Neural progenitor cell (in vitro differentiated cells): ENCODE results near the gene SLC50A1. TPM values are rescaled to one million over a fixed set of nuclear protein-coding genes. Genes with fewer than 3 reads are reported as not detected.

Experiments used
- DNase-seq: peaks from one replicate; pipeline ENCODE4 v3.0.0-alpha.2; 2016; ENCODE audit warnings: low spot score
- H2AFZ ChIP-seq: fragments of 200-600 bp; sonication (generic); replicated peaks from 2 replicates; pipeline ENCODE4 v1.6.1; 2016; ENCODE audit warnings: antibody characterized with exemption
- H3F3A ChIP-seq: fragments of 200-600 bp; sonication (generic); 2 replicates; pipeline ENCODE4 v1.6.1; 2016; ENCODE audit warnings: antibody characterized with exemption, low read depth
- H3K27ac ChIP-seq: fragments of 200-600 bp; sonication (generic); 2 replicates; pipeline ENCODE4 v1.5.1; 2016; ENCODE audit warnings: mild to moderate bottlenecking
- H3K27me3 ChIP-seq: fragments of 200-600 bp; sonication (generic); 2 replicates; pipeline ENCODE4 v1.6.1; 2016; ENCODE audit warnings: mild to moderate bottlenecking, moderate library complexity
- H3K36me3 ChIP-seq: fragments of 200-600 bp; sonication (generic); 2 replicates; pipeline ENCODE4 v1.5.1; 2016
- H3K4me1 ChIP-seq: fragments of 200-600 bp; sonication (generic); 2 replicates; pipeline ENCODE4 v1.6.1; 2016; ENCODE audit warnings: mixed run types
- H3K4me2 ChIP-seq: fragments of 200-600 bp; sonication (generic); 2 replicates; pipeline ENCODE4 v1.6.1; 2016
- H3K4me3 ChIP-seq: fragments of 200-600 bp; sonication (generic); 2 replicates; pipeline ENCODE4 v1.5.1; 2016
- H3K79me2 ChIP-seq: fragments of 200-600 bp; sonication (generic); 2 replicates; pipeline ENCODE4 v1.6.1; 2016; ENCODE audit warnings: low read depth
- H3K9ac ChIP-seq: fragments of 200-600 bp; sonication (generic); 2 replicates; pipeline ENCODE4 v1.6.1; 2016
- H3K9me3 ChIP-seq: fragments of 200-600 bp; sonication (generic); 2 replicates; pipeline ENCODE4 v1.5.1; 2016; ENCODE audit warnings: low read depth
- H4K20me1 ChIP-seq: fragments of 200-600 bp; sonication (generic); 2 replicates; pipeline ENCODE4 v1.6.1; 2016; ENCODE audit warnings: low read depth
- H3K27ac Mint-ChIP-seq: 3 replicates; pipeline ENCODE4 v1.8.0; 2021; ENCODE audit warnings: mixed read lengths
- H3K27me3 Mint-ChIP-seq: 2 replicates; pipeline ENCODE4 v1.8.0; 2022; ENCODE audit warnings: low read depth, mild to moderate bottlenecking, inconsistent platforms, moderate library complexity, mixed read lengths; ENCODE audit not compliant: insufficient read depth
- H3K36me3 Mint-ChIP-seq: 3 replicates; pipeline ENCODE4 v1.8.0; 2021; ENCODE audit warnings: mixed read lengths
- H3K4me1 Mint-ChIP-seq: 3 replicates; pipeline ENCODE4 v1.8.0; 2021; ENCODE audit warnings: mixed read lengths
- H3K4me3 Mint-ChIP-seq: 3 replicates; pipeline ENCODE4 v1.8.0; 2021; ENCODE audit warnings: mild to moderate bottlenecking, moderate library complexity, mixed read lengths
- H3K9me3 Mint-ChIP-seq: 3 replicates; pipeline ENCODE4 v1.8.0; 2020; ENCODE audit warnings: mixed read lengths
- EZH2 ChIP-seq: fragments of 200-600 bp; sonication (generic); IDR thresholded peaks from 2 replicates; pipeline ENCODE4 v1.6.1; 2017; ENCODE audit warnings: antibody characterized with exemption, mild to moderate bottlenecking, moderate library complexity
- EZH2phosphoT487 ChIP-seq: fragments of 200-600 bp; sonication (generic); IDR thresholded peaks from 2 replicates; pipeline ENCODE4 v1.6.1; 2017; ENCODE audit warnings: antibody characterized with exemption
- total RNA-seq: library from RNA; depleted of rRNA; stranded (reverse); fragments of >200 nt; gene quantifications from 2 replicates; pipeline ENCODE4 v1.2.3, GENCODE V29; 2015; ENCODE audit warnings: low replicate concordance
- TF ChIP-seq, protein P1 (sequence below): fragments of 200-600 bp; sonication (generic); IDR thresholded peaks from 2 replicates; pipeline ENCODE4 v1.5.1; 2017; ENCODE audit warnings: antibody characterized with exemption, mild to moderate bottlenecking

Gene SLC50A1
- total RNA-seq, 1 donor from 2014 or later: 14.4 TPM

DNA sequence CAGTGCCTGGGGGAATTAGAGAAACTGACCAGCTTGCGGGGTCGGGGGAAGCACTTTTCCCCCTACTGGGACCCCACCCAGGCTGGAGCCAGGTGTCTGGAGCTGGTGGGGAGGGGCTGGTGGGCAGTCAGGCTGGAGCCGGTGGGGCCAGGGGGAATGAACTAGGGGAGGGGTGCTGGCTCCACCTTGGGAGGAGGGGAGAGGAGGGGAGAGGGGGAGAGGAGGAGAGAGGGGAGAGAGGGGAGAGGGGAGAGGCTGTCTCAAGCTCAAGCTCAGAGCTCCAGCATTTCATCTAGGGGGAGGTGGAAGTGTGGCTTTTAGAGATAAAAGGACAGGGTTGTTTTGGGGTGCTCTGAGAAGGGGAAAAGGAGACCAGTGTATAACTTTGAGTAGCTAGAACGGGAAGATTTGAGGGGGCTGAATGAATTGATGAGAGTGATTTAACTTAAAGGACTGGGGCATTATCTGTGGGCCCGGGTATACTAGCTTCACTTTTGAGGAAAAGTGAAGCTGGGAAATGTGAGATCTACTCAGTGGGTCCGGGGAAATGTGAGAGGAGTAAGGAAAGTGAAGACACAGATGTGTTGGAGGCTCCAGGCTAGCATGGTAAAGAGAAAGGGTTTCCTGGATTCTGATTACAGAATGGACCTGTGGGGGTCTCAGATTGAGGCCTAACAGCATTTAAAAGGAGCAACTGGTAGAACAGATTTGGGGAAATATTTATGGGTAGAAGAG lies 5.2 kb upstream of the SLC50A1 start:
- Histone ChIP-seq H3K27me3 (peaks cover 54% of the 10 kb centered on the region), H3K4me1 (peaks cover 54% of the 10 kb centered on the region), H3K9me3 (no peaks in the 10 kb centered on the region), H3K9ac (no peak overlapping the region), H3K27ac (no peak overlapping the region), H3F3A (peaks cover 42% of the 10 kb centered on the region), H3K79me2 (no peaks in the 10 kb centered on the region), H3K4me3 (no peak overlapping the region), H4K20me1 (peaks cover 9% of the 10 kb centered on the region), H2AFZ (no peak overlapping the region), H3K4me2 (peak overlapping the region; percentile 42), H3K36me3 (no peaks in the 10 kb centered on the region)
- no peak for TF ChIP-seq EZH2phosphoT487
- TF ChIP-seq, protein P1, sequence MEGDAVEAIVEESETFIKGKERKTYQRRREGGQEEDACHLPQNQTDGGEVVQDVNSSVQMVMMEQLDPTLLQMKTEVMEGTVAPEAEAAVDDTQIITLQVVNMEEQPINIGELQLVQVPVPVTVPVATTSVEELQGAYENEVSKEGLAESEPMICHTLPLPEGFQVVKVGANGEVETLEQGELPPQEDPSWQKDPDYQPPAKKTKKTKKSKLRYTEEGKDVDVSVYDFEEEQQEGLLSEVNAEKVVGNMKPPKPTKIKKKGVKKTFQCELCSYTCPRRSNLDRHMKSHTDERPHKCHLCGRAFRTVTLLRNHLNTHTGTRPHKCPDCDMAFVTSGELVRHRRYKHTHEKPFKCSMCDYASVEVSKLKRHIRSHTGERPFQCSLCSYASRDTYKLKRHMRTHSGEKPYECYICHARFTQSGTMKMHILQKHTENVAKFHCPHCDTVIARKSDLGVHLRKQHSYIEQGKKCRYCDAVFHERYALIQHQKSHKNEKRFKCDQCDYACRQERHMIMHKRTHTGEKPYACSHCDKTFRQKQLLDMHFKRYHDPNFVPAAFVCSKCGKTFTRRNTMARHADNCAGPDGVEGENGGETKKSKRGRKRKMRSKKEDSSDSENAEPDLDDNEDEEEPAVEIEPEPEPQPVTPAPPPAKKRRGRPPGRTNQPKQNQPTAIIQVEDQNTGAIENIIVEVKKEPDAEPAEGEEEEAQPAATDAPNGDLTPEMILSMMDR: no peak
- no peak for TF ChIP-seq EZH2
- H3K27ac Mint-ChIP-seq: no peak overlapping the region
- DNase-seq: no peak
- H3K27me3 Mint-ChIP-seq: peaks cover 42% of the 10 kb centered on the region
- peak overlapping the region; percentile 83 for H3K4me3 Mint-ChIP-seq
- H3K9me3 Mint-ChIP-seq: no peaks in the 10 kb centered on the region
- peaks cover 2% of the 10 kb centered on the region for H3K36me3 Mint-ChIP-seq
- peaks cover 60% of the 10 kb centered on the region for H3K4me1 Mint-ChIP-seq

DNA sequence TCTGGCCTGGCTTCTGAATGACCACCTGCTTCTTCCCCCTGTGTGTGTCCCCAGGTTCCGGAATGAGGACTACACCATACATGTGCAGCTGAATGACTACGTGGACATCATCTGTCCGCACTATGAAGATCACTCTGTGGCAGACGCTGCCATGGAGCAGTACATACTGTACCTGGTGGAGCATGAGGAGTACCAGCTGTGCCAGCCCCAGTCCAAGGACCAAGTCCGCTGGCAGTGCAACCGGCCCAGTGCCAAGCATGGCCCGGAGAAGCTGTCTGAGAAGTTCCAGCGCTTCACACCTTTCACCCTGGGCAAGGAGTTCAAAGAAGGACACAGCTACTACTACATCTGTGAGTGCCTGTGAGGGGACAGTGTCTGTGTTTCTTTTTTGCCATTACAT lies 4.4 kb upstream of the SLC50A1 start:
- DNase-seq: no peak
- H3K27me3 ChIP-seq: peaks cover 46% of the 10 kb centered on the region
- H3F3A ChIP-seq: peaks cover 42% of the 10 kb centered on the region
- no peak overlapping the region for H3K4me2 ChIP-seq
- peaks cover 57% of the 10 kb centered on the region for H3K4me1 Mint-ChIP-seq
- no peaks in the 10 kb centered on the region for H3K36me3 ChIP-seq
- no peaks in the 10 kb centered on the region for H3K79me2 ChIP-seq
- no peak overlapping the region for H3K9ac ChIP-seq
- H3K9me3 ChIP-seq: no peaks in the 10 kb centered on the region
- H3K36me3 Mint-ChIP-seq: peaks cover 2% of the 10 kb centered on the region
- peak overlapping the region; percentile 31 for H3K4me3 Mint-ChIP-seq
- H3K4me3 ChIP-seq: no peak overlapping the region
- H3K4me1 ChIP-seq: peaks cover 45% of the 10 kb centered on the region
- no peak overlapping the region for H3K27ac Mint-ChIP-seq
- peaks cover 6% of the 10 kb centered on the region for H4K20me1 ChIP-seq
- H3K27ac ChIP-seq: no peak overlapping the region
- H2AFZ ChIP-seq: no peak overlapping the region
- no peaks in the 10 kb centered on the region for H3K9me3 Mint-ChIP-seq
- TF ChIP-seq EZH2: no peak
- TF ChIP-seq, protein P1: no peak
- TF ChIP-seq EZH2phosphoT487: no peak
- peaks cover 39% of the 10 kb centered on the region for H3K27me3 Mint-ChIP-seq

DNA sequence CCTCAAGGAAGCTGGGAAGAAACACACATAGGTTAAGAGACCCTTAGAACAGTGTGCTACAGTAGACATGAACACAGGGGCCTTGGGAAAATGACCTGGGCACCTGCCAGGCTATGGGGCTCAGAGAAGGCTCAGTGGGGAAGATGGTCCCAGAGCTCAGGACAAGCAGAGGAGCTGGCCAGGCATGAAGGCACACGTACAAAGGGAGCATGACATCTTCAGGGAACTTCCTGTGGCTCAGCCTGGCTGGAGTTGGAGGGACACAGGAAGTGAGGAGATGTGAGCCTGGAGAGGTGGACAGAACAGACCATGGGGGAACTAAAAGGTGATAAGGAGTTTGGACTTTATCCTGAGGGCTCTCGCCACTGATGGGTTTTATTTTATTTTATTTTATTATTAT lies 3.8 kb upstream of the SLC50A1 start:
- peaks cover 6% of the 10 kb centered on the region for H4K20me1 ChIP-seq
- H2AFZ ChIP-seq: no peak overlapping the region
- no peaks in the 10 kb centered on the region for H3K9me3 ChIP-seq
- no peak overlapping the region for H3K4me3 ChIP-seq
- H3K4me1 Mint-ChIP-seq: peaks cover 58% of the 10 kb centered on the region
- H3K27me3 Mint-ChIP-seq: peaks cover 36% of the 10 kb centered on the region
- H3K27ac Mint-ChIP-seq: peak overlapping the region; percentile 42
- H3K9ac ChIP-seq: no peak overlapping the region
- peaks cover 40% of the 10 kb centered on the region for H3K27me3 ChIP-seq
- DNase-seq: no peak
- no peaks in the 10 kb centered on the region for H3K36me3 ChIP-seq
- H3K9me3 Mint-ChIP-seq: no peaks in the 10 kb centered on the region
- no peak for TF ChIP-seq EZH2phosphoT487
- TF ChIP-seq, protein P1: no peak
- TF ChIP-seq EZH2: no peak
- peaks cover 41% of the 10 kb centered on the region for H3K4me1 ChIP-seq
- no peak overlapping the region for H3K27ac ChIP-seq
- H3F3A ChIP-seq: peaks cover 42% of the 10 kb centered on the region
- H3K36me3 Mint-ChIP-seq: peaks cover 2% of the 10 kb centered on the region
- H3K4me3 Mint-ChIP-seq: peak overlapping the region; percentile 44
- H3K4me2 ChIP-seq: no peak overlapping the region
- peaks cover 3% of the 10 kb centered on the region for H3K79me2 ChIP-seq
